PC-3 (cell line): ENCODE data around the gene BCLAF1. TPM values are rescaled to one million over a fixed set of nuclear protein-coding genes. Genes with fewer than 3 reads are reported as not detected.

ENCODE experiments used
- ATAC-seq: fragments of 200-7000 bp; cut with Tn5 transposase; 2 replicates; pipeline ENCODE4 v1.9.1; 2020; ENCODE audit warnings: mild to moderate bottlenecking, moderate library complexity
- BruUV-seq: library from RNA; stranded (reverse); fragments of 400-500 nt; replicated peaks from 2 replicates; lab custom pipeline; 2021; lab: Mats Ljungman, UMichigan
- CTCF ChIA-PET: fragments of 300-600 bp; sonication (Branson Sonifier 250); formaldehyde crosslinking; loops from one replicate; lab custom pipeline; 2022; ENCODE audit warnings: antibody characterized with exemption; lab: Charles Lee
- POLR2A ChIA-PET: fragments of 300-600 bp; sonication (Branson Sonifier 250); formaldehyde crosslinking; loops from one replicate; lab custom pipeline; 2022; ENCODE audit warnings: antibody characterized with exemption; ENCODE audit not compliant: unreplicated experiment; lab: Charles Lee
- DNase-seq: peaks from one replicate; pipeline ENCODE4 v3.0.0-alpha.2; 2015
- H2AFZ ChIP-seq: fragments of 300-600 bp; sonication (generic); 2 replicates; pipeline ENCODE4 v1.6.0; 2016; ENCODE audit warnings: antibody characterized with exemption, low read length
- H3F3A ChIP-seq: fragments of 300-600 bp; sonication (generic); one replicate; pipeline ENCODE4 v1.6.0; 2017; ENCODE audit warnings: antibody characterized with exemption, low read length, control low read depth, mild to moderate bottlenecking; ENCODE audit not compliant: unreplicated experiment
- H3K27ac ChIP-seq: fragments of 300-600 bp; sonication (generic); 2 replicates; pipeline ENCODE4 v1.5.1; 2016; ENCODE audit warnings: mild to moderate bottlenecking, low read length
- H3K27me3 ChIP-seq: fragments of 300-600 bp; sonication (generic); 2 replicates; pipeline ENCODE4 v1.6.1; 2016; ENCODE audit warnings: low read length, mixed read lengths
- H3K36me3 ChIP-seq: fragments of 300-600 bp; sonication (generic); 2 replicates; pipeline ENCODE4 v1.6.1; 2016; ENCODE audit warnings: low read depth, mixed run types, low read length, mixed read lengths
- H3K4me1 ChIP-seq: fragments of 300-600 bp; sonication (generic); 2 replicates; pipeline ENCODE4 v1.5.1; 2016; ENCODE audit warnings: low read length; ENCODE audit not compliant: insufficient read depth
- H3K4me2 ChIP-seq: fragments of 300-600 bp; sonication (generic); 2 replicates; pipeline ENCODE4 v1.6.0; 2016; ENCODE audit warnings: low read length
- H3K4me3 ChIP-seq: fragments of 300-600 bp; sonication (generic); 2 replicates; pipeline ENCODE4 v1.5.1; 2016; ENCODE audit warnings: mild to moderate bottlenecking, low read length, mixed read lengths
- H3K79me2 ChIP-seq: fragments of 300-600 bp; sonication (generic); 2 replicates; pipeline ENCODE4 v1.6.1; 2017; ENCODE audit warnings: low read length, mixed read lengths
- H3K9ac ChIP-seq: fragments of 300-600 bp; sonication (generic); 2 replicates; pipeline ENCODE4 v1.6.0; 2016; ENCODE audit warnings: mild to moderate bottlenecking, low read length
- H3K9me2 ChIP-seq: fragments of 300-600 bp; sonication (generic); replicated peaks from 2 replicates; pipeline ENCODE4 v1.6.1; 2016; ENCODE audit warnings: mixed run types, low read length, mixed read lengths
- H3K9me3 ChIP-seq: fragments of 300-600 bp; sonication (generic); 2 replicates; pipeline ENCODE4 v1.6.1; 2016; ENCODE audit warnings: low read length, mixed read lengths
- H4K20me1 ChIP-seq: fragments of 300-600 bp; sonication (generic); 2 replicates; pipeline ENCODE4 v1.6.1; 2016; ENCODE audit warnings: low read length, mixed read lengths
- EZH2 ChIP-seq: fragments of 300-600 bp; sonication (generic); IDR thresholded peaks from one replicate; pipeline ENCODE4 v1.6.1; 2017; ENCODE audit warnings: antibody characterized with exemption, mild to moderate bottlenecking, low read length; ENCODE audit not compliant: unreplicated experiment
- EZH2phosphoT487 ChIP-seq: fragments of 300-600 bp; sonication (generic); IDR thresholded peaks from 2 replicates; pipeline ENCODE4 v1.6.1; 2018; ENCODE audit warnings: mild to moderate bottlenecking, antibody characterized with exemption, low read length, borderline replicate concordance
- intact Hi-C: fragments of 100-400 bp; cut with micrococcal nuclease; formaldehyde crosslinking; loops from 2 replicates; pipeline ENCODE4 v1.9.0; 2023
- total RNA-seq: library from RNA; depleted of rRNA; stranded (reverse); fragments of >200 nt; gene quantifications from 2 replicates; pipeline ENCODE4 v1.2.3, GENCODE V29; 2014
- TF ChIP-seq, protein P1 (sequence below): fragments of 300-600 bp; sonication (generic); conservative IDR thresholded peaks from 2 replicates; pipeline ENCODE4 v1.5.1; 2017; ENCODE audit warnings: antibody characterized with exemption, low read depth, mild to moderate bottlenecking, low read length

BCLAF1 gene
- total RNA-seq, 1 experiment from 2014 or later = 119 TPM

DNA sequence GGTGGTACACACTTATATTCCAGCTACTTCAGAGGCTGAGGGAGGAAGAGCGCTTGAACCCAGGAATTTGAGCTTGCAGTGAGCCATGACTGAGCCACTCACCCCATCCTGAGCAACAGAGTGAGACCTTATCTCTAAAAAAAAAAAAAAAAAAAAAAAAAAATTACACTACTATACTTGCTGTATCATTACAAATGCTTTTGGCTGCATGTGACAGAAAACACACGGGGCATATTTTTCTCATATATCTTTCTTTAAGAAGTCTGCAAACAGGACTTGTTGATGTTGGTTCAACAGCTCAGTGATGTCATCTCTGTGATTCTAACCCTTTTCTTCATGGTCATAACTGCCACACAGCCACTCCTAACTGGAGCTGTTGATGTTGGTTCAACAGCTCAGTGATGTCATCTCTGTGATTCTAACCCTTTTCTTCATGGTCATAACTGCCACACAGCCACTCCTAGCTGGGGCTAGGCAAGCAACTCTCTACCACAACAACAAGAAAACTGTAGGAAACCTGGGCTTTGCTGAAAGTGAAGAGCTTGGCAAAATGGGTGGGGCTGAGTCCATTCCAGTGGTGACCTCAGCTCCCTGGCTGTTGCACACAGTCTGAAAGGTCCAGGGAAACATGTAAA is 59.3 kb downstream of the BCLAF1 start:
- CTCF ChIA-PET = interaction anchor here (0.9 kb wide), 1 partner anchor 20 kb away, joined by 3 read pairs; no protein-coding TSS in a partner anchor
- no peak overlapping the region for H3K27ac ChIP-seq

DNA sequence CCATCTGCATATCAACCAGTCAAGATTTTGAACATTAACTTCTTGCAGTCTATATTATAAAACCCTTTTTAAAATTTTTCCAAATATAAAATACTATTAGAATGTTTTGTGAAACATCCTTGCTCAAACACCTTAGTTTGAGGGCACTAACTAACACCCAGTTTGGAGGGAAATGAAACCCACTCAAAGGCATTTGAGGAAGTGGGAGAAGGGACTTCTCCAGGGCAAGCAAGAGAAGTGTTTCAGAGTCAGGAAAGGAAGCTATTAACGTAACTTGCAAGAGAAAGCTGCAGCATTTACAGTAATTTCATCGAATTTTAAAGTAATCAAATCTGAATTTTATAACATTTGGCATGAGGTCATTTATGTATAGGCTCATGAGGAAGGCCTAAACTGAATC is 60.8 kb downstream of the BCLAF1 start:
- ATAC-seq (no peak), DNase-seq (no peak)
- Histone ChIP-seq H3K4me3 (no peak overlapping the region), H3K9me3 (no peaks in the 10 kb centered on the region), H2AFZ (no peak overlapping the region), H3K79me2 (no peaks in the 10 kb centered on the region), H3K27me3 (no peaks in the 10 kb centered on the region), H3K36me3 (peaks cover 5% of the 10 kb centered on the region), H3F3A (no peaks in the 10 kb centered on the region), H3K4me1 (no peaks in the 10 kb centered on the region), H3K9me2 (no peaks in the 10 kb centered on the region), H4K20me1 (no peaks in the 10 kb centered on the region), H3K9ac (no peak overlapping the region), H3K4me2 (no peak overlapping the region), H3K27ac (no peak overlapping the region)
- no TSS peak for BruUV-seq
- TF ChIP-seq, protein P1, sequence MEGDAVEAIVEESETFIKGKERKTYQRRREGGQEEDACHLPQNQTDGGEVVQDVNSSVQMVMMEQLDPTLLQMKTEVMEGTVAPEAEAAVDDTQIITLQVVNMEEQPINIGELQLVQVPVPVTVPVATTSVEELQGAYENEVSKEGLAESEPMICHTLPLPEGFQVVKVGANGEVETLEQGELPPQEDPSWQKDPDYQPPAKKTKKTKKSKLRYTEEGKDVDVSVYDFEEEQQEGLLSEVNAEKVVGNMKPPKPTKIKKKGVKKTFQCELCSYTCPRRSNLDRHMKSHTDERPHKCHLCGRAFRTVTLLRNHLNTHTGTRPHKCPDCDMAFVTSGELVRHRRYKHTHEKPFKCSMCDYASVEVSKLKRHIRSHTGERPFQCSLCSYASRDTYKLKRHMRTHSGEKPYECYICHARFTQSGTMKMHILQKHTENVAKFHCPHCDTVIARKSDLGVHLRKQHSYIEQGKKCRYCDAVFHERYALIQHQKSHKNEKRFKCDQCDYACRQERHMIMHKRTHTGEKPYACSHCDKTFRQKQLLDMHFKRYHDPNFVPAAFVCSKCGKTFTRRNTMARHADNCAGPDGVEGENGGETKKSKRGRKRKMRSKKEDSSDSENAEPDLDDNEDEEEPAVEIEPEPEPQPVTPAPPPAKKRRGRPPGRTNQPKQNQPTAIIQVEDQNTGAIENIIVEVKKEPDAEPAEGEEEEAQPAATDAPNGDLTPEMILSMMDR = no peak
- TF ChIP-seq EZH2 (no peak), EZH2phosphoT487 (no peak)
- POLR2A ChIA-PET = no interaction called here
- intact Hi-C loops = loop anchor here (10.0 kb wide), 1 partner anchor 294 kb away; no protein-coding TSS in a partner anchor
- CTCF ChIA-PET = no interaction called here

More for the DNA sequence above, 59.3 kb downstream of the BCLAF1 start:
- Histone ChIP-seq H3K9ac (no peak overlapping the region), H3K4me2 (no peak overlapping the region), H3K27me3 (no peaks in the 10 kb centered on the region), H3F3A (no peaks in the 10 kb centered on the region), H3K9me3 (no peaks in the 10 kb centered on the region), H3K79me2 (no peaks in the 10 kb centered on the region), H4K20me1 (no peaks in the 10 kb centered on the region), H3K36me3 (peaks cover 5% of the 10 kb centered on the region), H3K4me1 (0 out of 2 replicates have a peak, but pooled peaks cover 5% of the 10 kb centered on the region), H2AFZ (no peak overlapping the region), H3K9me2 (no peaks in the 10 kb centered on the region), H3K4me3 (no peak overlapping the region)
- DNase-seq = no peak
- POLR2A ChIA-PET = no interaction called here
- ATAC-seq = no peak
- BruUV-seq = no TSS peak
- TF ChIP-seq, protein P1 = no peak
- no peak for TF ChIP-seq EZH2
- TF ChIP-seq EZH2phosphoT487 = no peak
- intact Hi-C loops = no loop called here
